GM12874 (cell line): ENCODE data around the gene SRSF10.

Experiments
- CTCF ChIP-seq: IDR thresholded peaks from 2 replicates; pipeline ENCODE4 v1.5.1; 2011; ENCODE audit warnings: low read depth, mild to moderate bottlenecking, control low read depth, low read length, moderate library complexity; ENCODE audit not compliant: insufficient read depth

SRSF10 gene

GRCh38 chr1:24003331-24003972, 23.3 kb upstream of the SRSF10 start:
- TF ChIP-seq CTCF: no peak

DNA sequence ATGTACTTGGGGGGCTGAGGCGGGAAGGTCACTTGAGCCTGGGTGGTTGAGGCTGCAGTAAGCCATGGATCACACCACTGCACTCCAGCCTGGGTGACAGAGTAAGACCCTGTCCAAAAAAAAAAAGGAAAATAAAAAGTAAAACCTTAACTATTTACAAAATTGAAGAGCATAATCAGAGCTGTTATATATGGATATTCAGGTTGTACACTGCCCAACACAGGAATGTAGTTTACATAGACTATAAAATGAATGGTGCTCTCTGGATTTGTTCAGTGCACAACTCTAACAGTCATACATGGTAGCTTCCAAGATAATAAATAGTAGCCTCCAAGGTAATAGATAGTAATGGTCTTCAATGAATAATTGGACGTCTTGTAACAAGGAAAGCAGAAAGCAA, 22.6 kb upstream of the SRSF10 start:
- TF ChIP-seq CTCF: no peak

GRCh38 chr1:23999156-23999671, 19.1 kb upstream of the SRSF10 start:
- no peak for TF ChIP-seq CTCF

- no peak for TF ChIP-seq CTCF
Observed at GRCh38 chr1:23997812-23998211, 17.7 kb upstream of the SRSF10 start.

DNA sequence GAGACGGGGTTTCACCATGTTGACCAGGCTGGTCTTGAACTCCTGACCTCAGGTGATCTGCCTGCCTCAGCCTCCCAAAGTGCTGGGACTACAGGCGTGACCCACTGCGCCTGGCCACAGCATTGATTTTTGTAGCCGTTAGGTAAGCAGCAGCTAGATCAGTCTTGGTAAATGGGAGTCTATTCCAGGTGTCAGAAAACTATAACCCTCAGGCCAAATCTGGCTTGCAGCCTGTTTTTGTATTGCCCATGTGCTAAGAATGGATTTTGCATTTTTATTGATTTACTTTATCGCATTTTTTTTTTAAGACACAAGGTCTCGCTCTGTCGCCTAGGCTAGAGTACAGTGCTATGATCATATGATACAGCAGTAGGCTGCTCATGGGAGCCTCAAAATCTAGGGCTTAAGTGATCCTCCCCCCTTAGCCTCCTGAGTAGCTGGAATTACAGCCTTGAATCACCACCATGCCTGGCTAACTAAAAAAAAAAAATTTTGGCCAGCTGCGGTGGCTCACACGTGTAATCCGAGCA, 16.6 kb upstream of the SRSF10 start:
- no peak for TF ChIP-seq CTCF

DNA sequence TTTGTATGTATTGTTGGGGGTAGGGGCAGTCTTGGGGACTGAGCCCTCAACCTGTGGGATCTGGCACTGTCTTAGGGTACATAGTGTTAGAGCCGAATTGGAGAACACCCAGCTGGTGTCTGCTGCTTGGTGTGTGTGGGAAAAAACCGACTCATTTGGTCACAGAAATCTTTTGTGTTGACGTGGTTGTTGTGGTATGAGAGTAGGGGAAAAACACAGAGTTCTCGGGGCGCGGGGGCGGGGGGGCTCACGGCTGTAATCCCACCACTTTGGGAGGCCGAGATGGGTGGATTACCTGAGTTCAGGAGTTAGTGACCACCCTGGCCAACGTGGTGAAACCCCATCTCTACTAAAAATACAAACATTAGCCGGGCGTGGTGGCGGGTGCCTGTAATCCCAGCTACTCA, 15.3 kb upstream of the SRSF10 start:
- no peak for TF ChIP-seq CTCF

DNA sequence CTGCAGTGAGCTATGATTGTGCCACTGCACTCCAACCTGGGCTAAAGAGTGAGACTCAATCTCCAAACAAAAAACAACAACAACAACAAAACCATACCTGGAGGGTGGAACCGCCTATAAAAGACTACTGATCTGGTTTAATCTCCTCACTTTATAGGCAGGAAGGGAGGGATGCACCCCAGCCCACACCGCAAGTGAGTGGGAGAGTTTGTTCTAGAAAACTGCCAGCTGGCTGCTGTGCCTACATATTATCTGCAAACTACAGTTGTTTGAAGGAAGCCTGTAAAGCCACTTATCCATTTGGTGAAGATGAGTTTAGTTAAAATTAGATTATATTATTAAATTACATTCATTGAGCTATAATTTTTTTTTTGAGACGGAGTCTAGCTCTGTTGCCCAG, 9.1 kb upstream of the SRSF10 start:
- no peak for TF ChIP-seq CTCF
